IMR-90 (cell line): ENCODE results near the gene EEF2K. TPM values are rescaled to one million over a fixed set of nuclear protein-coding genes. Genes with fewer than 3 reads are reported as not detected.

ENCODE experiments used
- ATAC-seq: fragments of 200-7000 bp; cut with Tn5 transposase; 2 replicates; pipeline ENCODE4 v1.9.1; 2020; ENCODE audit warnings: low read depth, mild to moderate bottlenecking, moderate library complexity
- BruUV-seq: library from RNA; stranded (reverse); fragments of 400-500 nt; replicated peaks from 2 replicates; lab custom pipeline; 2021; lab: Mats Ljungman, UMichigan
- CTCF ChIA-PET: fragments of 300-600 bp; formaldehyde crosslinking; extraction: SDS; loops from one replicate; lab custom pipeline; 2021; ENCODE audit warnings: antibody characterized with exemption; lab: Yijun Ruan, JAX
- POLR2A ChIA-PET: fragments of 300-600 bp; sonication (Branson Sonifier 250); formaldehyde crosslinking; loops from one replicate; lab custom pipeline; 2022; ENCODE audit warnings: antibody characterized with exemption; ENCODE audit not compliant: unreplicated experiment; lab: Charles Lee
- DNase-seq: peaks from one replicate; pipeline ENCODE4 v3.0.0; 2013
- H2AFZ ChIP-seq: replicated peaks from 2 replicates; pipeline ENCODE3; 2013; ENCODE audit warnings: low read length, mild to moderate bottlenecking; ENCODE audit not compliant: poor library complexity
- H2AK5ac ChIP-seq: 2 replicates; pipeline ENCODE4 v1.6.1; 2013; ENCODE audit warnings: low read depth, low read length, inconsistent platforms
- H2AK9ac ChIP-seq: replicated peaks from 2 replicates; pipeline ENCODE3; 2013; ENCODE audit warnings: mild to moderate bottlenecking, low read depth, low read length, moderate library complexity; ENCODE audit not compliant: poor library complexity
- H2BK120ac ChIP-seq: 2 replicates; pipeline ENCODE4 v1.6.1; 2013; ENCODE audit warnings: low read depth, low read length, inconsistent platforms
- H2BK15ac ChIP-seq: 3 replicates; pipeline ENCODE4 v1.6.1; 2013; ENCODE audit warnings: low read depth, low read length, inconsistent platforms
- H2BK20ac ChIP-seq: 2 replicates; pipeline ENCODE4 v1.6.1; 2013; ENCODE audit warnings: low read depth, mild to moderate bottlenecking, inconsistent platforms, low read length, moderate library complexity
- H2BK5ac ChIP-seq: 2 replicates; pipeline ENCODE4 v1.6.1; 2013; ENCODE audit warnings: mild to moderate bottlenecking, low read depth, low read length, inconsistent platforms; ENCODE audit not compliant: poor library complexity, severe bottlenecking
- H3K14ac ChIP-seq: replicated peaks from 2 replicates; pipeline ENCODE4 v1.6.1; 2013; ENCODE audit warnings: low read depth, low read length, inconsistent platforms
- H3K18ac ChIP-seq: 2 replicates; pipeline ENCODE4 v1.6.1; 2013; ENCODE audit warnings: low read depth, low read length, control low read depth
- H3K23ac ChIP-seq: 2 replicates; pipeline ENCODE4 v1.6.1; 2013; ENCODE audit warnings: low read depth, low read length, inconsistent platforms
- H3K27ac ChIP-seq: 2 replicates; pipeline ENCODE4 v1.5.1; 2013; ENCODE audit warnings: mild to moderate bottlenecking, control low read depth, low read length; ENCODE audit not compliant: insufficient read depth
- H3K27me3 ChIP-seq: 2 replicates; pipeline ENCODE4 v1.6.1; 2013; ENCODE audit warnings: low read length; ENCODE audit not compliant: control insufficient read depth, insufficient read depth
- H3K36me3 ChIP-seq: 2 replicates; pipeline ENCODE4 v1.6.1; 2013; ENCODE audit warnings: low read length, mixed read lengths; ENCODE audit not compliant: control insufficient read depth, insufficient read depth
- H3K4ac ChIP-seq: 2 replicates; pipeline ENCODE4 v1.6.1; 2013; ENCODE audit warnings: low read depth, low read length, inconsistent platforms
- H3K4me1 ChIP-seq: 2 replicates; pipeline ENCODE4 v1.6.1; 2013; ENCODE audit warnings: low read length, mixed read lengths; ENCODE audit not compliant: control insufficient read depth, insufficient read depth
- H3K4me2 ChIP-seq: 2 replicates; pipeline ENCODE4 v1.6.1; 2013; ENCODE audit warnings: low read depth, mild to moderate bottlenecking, control low read depth, low read length, moderate library complexity
- H3K4me3 ChIP-seq: 2 replicates; pipeline ENCODE4 v1.5.1; 2013; ENCODE audit warnings: low read depth, mild to moderate bottlenecking, control low read depth, low read length, moderate library complexity; ENCODE audit not compliant: insufficient read depth
- H3K56ac ChIP-seq: 2 replicates; pipeline ENCODE4 v1.6.1; 2013; ENCODE audit warnings: low read length, inconsistent platforms; ENCODE audit not compliant: insufficient read depth; ENCODE audit errors: extremely low read depth
- H3K79me1 ChIP-seq, 2 experiments: 2 replicates each; pipeline ENCODE4 v1.6.1; 2013; ENCODE audit warnings: low read length in 2 of 2, inconsistent platforms in 1 of 2, low read depth in 1 of 2
- H3K9ac ChIP-seq: 2 replicates; pipeline ENCODE4 v1.6.1; 2013; ENCODE audit warnings: low read depth, low read length, control low read depth
- H3K9me1 ChIP-seq: 2 replicates; pipeline ENCODE4 v1.6.1; 2013; ENCODE audit warnings: low read length, inconsistent platforms; ENCODE audit not compliant: insufficient read depth
- H3K9me3 ChIP-seq: 2 replicates; pipeline ENCODE4 v1.6.1; 2013; ENCODE audit warnings: low read length; ENCODE audit not compliant: control insufficient read depth, insufficient read depth
- H4K20me1 ChIP-seq: 2 replicates; pipeline ENCODE4 v1.6.1; 2013; ENCODE audit warnings: low read length, inconsistent platforms; ENCODE audit not compliant: insufficient read depth
- H4K5ac ChIP-seq: 2 replicates; pipeline ENCODE4 v1.6.1; 2013; ENCODE audit warnings: mild to moderate bottlenecking, low read depth, low read length, control low read depth
- H4K8ac ChIP-seq, 2 experiments: 2 replicates each; pipeline ENCODE4 v1.6.1; 2013; ENCODE audit warnings: low read depth in 2 of 2, low read length in 2 of 2, control low read depth in 1 of 2, inconsistent platforms in 1 of 2
- H4K91ac ChIP-seq: 2 replicates; pipeline ENCODE4 v1.6.1; 2013; ENCODE audit warnings: low read depth, low read length, inconsistent platforms; ENCODE audit not compliant: insufficient read depth
- BHLHE40 ChIP-seq: fragments of 150-350 bp; IDR thresholded peaks from 2 replicates; pipeline ENCODE4 v1.6.1; 2016; ENCODE audit warnings: mild to moderate bottlenecking, low read depth, low read length
- CTCF ChIP-seq: conservative IDR thresholded peaks from 2 replicates; pipeline ENCODE4 v1.5.1; 2012; ENCODE audit warnings: mild to moderate bottlenecking, low read depth, low read length, improper control_type of control experiment
- ELK1 ChIP-seq: fragments of 150-350 bp; IDR thresholded peaks from 2 replicates; pipeline ENCODE4 v1.6.1; 2016; ENCODE audit warnings: low read depth, mild to moderate bottlenecking, low read length, moderate library complexity, borderline replicate concordance
- FOS ChIP-seq: fragments of 150-350 bp; IDR thresholded peaks from 2 replicates; pipeline ENCODE4 v1.6.1; 2016; ENCODE audit warnings: low read depth, low read length
- MAFK ChIP-seq: IDR thresholded peaks from 2 replicates; pipeline ENCODE4 v1.6.1; 2012; ENCODE audit warnings: low read depth, low read length, improper control_type of control experiment
- MAZ ChIP-seq: IDR thresholded peaks from 2 replicates; pipeline ENCODE4 v1.6.1; 2012; ENCODE audit warnings: low read depth, mild to moderate bottlenecking, low read length, improper control_type of control experiment, moderate library complexity, borderline replicate concordance
- NFE2L2 ChIP-seq: fragments of 150-350 bp; IDR thresholded peaks from 2 replicates; pipeline ENCODE4 v1.6.1; 2016; ENCODE audit warnings: low read depth, mild to moderate bottlenecking, low read length
- POLR2A ChIP-seq: IDR thresholded peaks from 2 replicates; pipeline ENCODE4 v1.6.1; 2012; ENCODE audit warnings: mild to moderate bottlenecking, low read depth, low read length
- RAD21 ChIP-seq: IDR thresholded peaks from 2 replicates; pipeline ENCODE4 v1.6.1; 2012; ENCODE audit warnings: low read length, improper control_type of control experiment
- RCOR1 ChIP-seq: IDR thresholded peaks from 2 replicates; pipeline ENCODE4 v1.6.1; 2012; ENCODE audit warnings: mild to moderate bottlenecking, low read length, improper control_type of control experiment; ENCODE audit not compliant: insufficient replicate concordance
- RFX5 ChIP-seq: IDR thresholded peaks from 2 replicates; pipeline ENCODE4 v1.8.0; 2012; ENCODE audit warnings: low read depth, mild to moderate bottlenecking, low read length, moderate library complexity
- SMC3 ChIP-seq: fragments of 150-350 bp; IDR thresholded peaks from 2 replicates; pipeline ENCODE4 v1.6.1; 2016; ENCODE audit warnings: low read depth, mild to moderate bottlenecking, antibody characterized with exemption, low read length, moderate library complexity
- USF2 ChIP-seq: fragments of 150-350 bp; IDR thresholded peaks from 2 replicates; pipeline ENCODE4 v1.6.1; 2017; ENCODE audit warnings: mild to moderate bottlenecking, antibody characterized with exemption, low read length, low read depth
- WGBS, 2 experiments: methylation state at CpG; one replicate each; pipeline versions ENCODE4 v1.1.5 to v1.1.7; 2013; ENCODE audit warnings: missing lambda C conversion rate in 2 of 2; ENCODE audit not compliant: insufficient read length in 1 of 2; ENCODE audit errors: extremely low coverage in 2 of 2; 5-methylcytosine and 5-hydroxymethylcytosine counted together
- dilution Hi-C: fragments of 300-500 bp; cut with HindIII; formaldehyde crosslinking; loops from one replicate; pipeline ENCODE4 v1.14.3; 2018; ENCODE audit warnings: low sequenced_read_pairs; ENCODE audit not compliant: unreplicated experiment
- in situ Hi-C: fragments of 300-500 bp; cut with MboI; formaldehyde crosslinking; loops from 3 replicates; pipeline ENCODE4 v1.14.3; 2019; ENCODE audit warnings: low sequenced_read_pairs, inconsistent platforms, mixed read lengths
- intact Hi-C: fragments of 100-400 bp; cut with micrococcal nuclease; formaldehyde crosslinking; loops from 2 replicates; pipeline ENCODE4 v1.10.0; 2022
- polyA plus RNA-seq, 3 experiments: library from polyadenylated mRNA; depleted of rRNA; stranded (reverse); fragments of >200 nt; gene quantifications; 2 replicates each; pipeline ENCODE4 v1.2.3, GENCODE V29; 2012; ENCODE audit warnings: low replicate concordance in 1 of 3
- total RNA-seq: library from RNA; depleted of rRNA; stranded (reverse); fragments of >200 nt; gene quantifications from 2 replicates; pipeline ENCODE4 v1.2.3, GENCODE V29; 2012

The EEF2K gene
- total and polyA plus RNA-seq, 2 of the 4 experiments (the other 2 are of a cell fraction), result 9.7 to 16.5 TPM

GRCh38 chr16:22315979-22316378, 109.9 kb downstream of the EEF2K start (continued):
- TF ChIP-seq RAD21, result no peak
- no peak for TF ChIP-seq ELK1

DNA sequence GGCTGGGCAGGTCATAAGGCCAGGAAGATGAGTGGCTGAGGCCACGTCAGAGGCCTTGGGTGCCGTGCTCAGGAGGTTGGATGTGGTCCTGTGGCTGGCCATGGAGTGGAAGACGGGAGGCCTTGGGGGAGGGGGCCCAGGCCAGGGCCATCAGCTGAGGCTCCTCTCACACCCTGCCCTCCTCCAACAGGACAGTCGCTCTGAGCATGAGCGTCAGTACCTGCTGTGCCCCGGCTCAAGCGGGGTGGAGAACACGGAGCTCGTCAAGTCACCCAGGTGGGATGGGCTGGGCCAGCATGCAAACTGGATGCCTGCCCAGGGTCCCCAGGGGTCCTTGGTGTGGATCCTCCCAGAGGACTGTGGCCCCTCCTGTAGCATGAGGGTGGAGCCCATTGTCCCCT, 110.3 kb downstream of the EEF2K start:
- no peak overlapping the region for H3K9ac ChIP-seq
- TF ChIP-seq NFE2L2, result no peak
- no peak for TF ChIP-seq FOS
- TF ChIP-seq CTCF, result no peak
- TF ChIP-seq SMC3, result no peak
- no peak for TF ChIP-seq MAZ
- TF ChIP-seq POLR2A, result no peak
- no peak for TF ChIP-seq MAFK
- no peak for TF ChIP-seq RFX5
- TF ChIP-seq ELK1, result no peak
- TF ChIP-seq RAD21, result no peak
- no peak for TF ChIP-seq USF2
- TF ChIP-seq RCOR1, result no peak
- no peak for TF ChIP-seq BHLHE40

More for the DNA sequence above, 110.3 kb downstream of the EEF2K start:
- no peak overlapping the region for H3K4me2 ChIP-seq
- no peak overlapping the region for H3K4ac ChIP-seq
- BruUV-seq, result no TSS peak
- no peak overlapping the region for H4K8ac ChIP-seq
- no peak overlapping the region for H2BK5ac ChIP-seq
- no peaks in the 10 kb centered on the region for H3K9me3 ChIP-seq
- no peaks in the 10 kb centered on the region for H3K4me1 ChIP-seq
- H3K23ac ChIP-seq, result no peak overlapping the region
- no peak overlapping the region for H2BK15ac ChIP-seq
- H3K4me3 ChIP-seq, result no peak overlapping the region
- no peak overlapping the region for H2BK20ac ChIP-seq
- ChIA-PET CTCF (no interaction called here), POLR2A (no interaction called here)
- H3K18ac ChIP-seq, result no peak overlapping the region
- H3K36me3 ChIP-seq, result peaks cover 47% of the 10 kb centered on the region
- dilution Hi-C loops (no loop called here), intact Hi-C loops (no loop called here), in situ Hi-C loops (no loop called here)
- ATAC-seq (no peak), DNase-seq (no peak)
- no peak overlapping the region for H4K91ac ChIP-seq
- no peak overlapping the region for H2AFZ ChIP-seq
- H3K27me3 ChIP-seq, result no peaks in the 10 kb centered on the region
- H2AK5ac ChIP-seq, result no peak overlapping the region
- no peak overlapping the region for H2AK9ac ChIP-seq
- H2BK120ac ChIP-seq, result no peak overlapping the region
- no peak overlapping the region for H3K56ac ChIP-seq
- no peak overlapping the region for H4K5ac ChIP-seq
- WGBS, 2 experiments, result no CpG with 5 or more reads among the region's 9 CpGs
- peaks cover 8% of the 10 kb centered on the region for H4K20me1 ChIP-seq
- no peak overlapping the region for H3K14ac ChIP-seq
- H3K9me1 ChIP-seq, result no peaks in the 10 kb centered on the region
- peaks cover 0 to 7% of the 10 kb centered on the region in 2 experiments; a peak in 2 of 4 replicates for H3K79me1 ChIP-seq
- H3K27ac ChIP-seq, result no peak overlapping the region
